ENCODE measurements around the gene ATP8B4.
"Not testable (repeated sequence)": the region's sequence is repeated elsewhere in the genome, so short reads cannot be mapped to it uniquely, and the experiment has no call there.

Gene ATP8B4

GRCh38 chr15:49991587-49991986, 127.4 kb downstream of the ATP8B4 start:
- DNase-seq = no peak

GRCh38 chr15:49990835-49991545, 128.0 kb downstream of the ATP8B4 start:
- DNase-seq = no peak

- DNase-seq = no peak
Measured at GRCh38 chr15:49989498-49989897, 129.5 kb downstream of the ATP8B4 start.

- no peak for DNase-seq
Measured at GRCh38 chr15:49988766-49989165, 130.3 kb downstream of the ATP8B4 start.

GRCh38 chr15:49987896-49988295, 131.1 kb downstream of the ATP8B4 start:
- DNase-seq = no peak

GRCh38 chr15:49987198-49987785, 131.7 kb downstream of the ATP8B4 start:
- DNase-seq = no peak

- no peak for DNase-seq
Measured at GRCh38 chr15:49986326-49986725, 132.7 kb downstream of the ATP8B4 start.

GRCh38 chr15:49985463-49985862, 133.6 kb downstream of the ATP8B4 start:
- no peak for DNase-seq

GRCh38 chr15:49984436-49984835, 134.6 kb downstream of the ATP8B4 start:
- DNase-seq = no peak

GRCh38 chr15:49982584-49982983, 136.4 kb downstream of the ATP8B4 start:
- DNase-seq = no peak

GRCh38 chr15:49979705-49980382, 139.2 kb downstream of the ATP8B4 start:
- no peak for DNase-seq

- DNase-seq = no peak
Measured at GRCh38 chr15:49978121-49978520, 140.9 kb downstream of the ATP8B4 start.

GRCh38 chr15:49977306-49977705, 141.7 kb downstream of the ATP8B4 start:
- DNase-seq = no peak

GRCh38 chr15:49964551-49964950, 154.5 kb downstream of the ATP8B4 start:
- DNase-seq = no peak

- DNase-seq = no peak
Measured at GRCh38 chr15:49964061-49964460, 155.0 kb downstream of the ATP8B4 start.

- not testable (repeated sequence) for DNase-seq
Measured at GRCh38 chr15:49963033-49963772, 155.8 kb downstream of the ATP8B4 start.

GRCh38 chr15:49962044-49962602, 156.9 kb downstream of the ATP8B4 start:
- DNase-seq = no peak

- DNase-seq = no peak
Measured at GRCh38 chr15:49953421-49953820, 165.6 kb downstream of the ATP8B4 start.

- no peak for DNase-seq
Measured at GRCh38 chr15:49946681-49947080, 172.4 kb downstream of the ATP8B4 start.

GRCh38 chr15:49934487-49934886, 184.5 kb downstream of the ATP8B4 start:
- no peak for DNase-seq

- no peak for DNase-seq
Measured at GRCh38 chr15:49927189-49927861, 191.7 kb downstream of the ATP8B4 start.

- DNase-seq = no peak
Measured at GRCh38 chr15:49926740-49927139, 192.3 kb downstream of the ATP8B4 start.

GRCh38 chr15:49923671-49924070, 195.4 kb downstream of the ATP8B4 start:
- no peak for DNase-seq

Measured in stimulated activated CD4-positive, alpha-beta T cell treated with anti-CD3 and anti-CD28 coated beads, Interleukin-2, amount 100 ng/mL, for 48 hours (primary cell).